DMS79 treated with DMSO at 0.1 percent for 48 hours (cell line): ENCODE results near the gene MAD1L1.
"Not testable (repeated sequence)": the region's sequence is repeated elsewhere in the genome, so short reads cannot be mapped to it uniquely, and the experiment has no call there.

Experiments used
- DNase-seq: peaks from one replicate; lab custom pipeline; 2025; lab: John Stamatoyannopoulos, UW

The MAD1L1 gene

GRCh38 chr7:2044883-2045471 lies 187.8 kb downstream of the MAD1L1 start:
- DNase-seq = no peak

- no peak for DNase-seq
Measured at GRCh38 chr7:2044311-2044882, 188.3 kb downstream of the MAD1L1 start.

- no peak for DNase-seq
Measured at GRCh38 chr7:2043316-2044039, 189.3 kb downstream of the MAD1L1 start.

GRCh38 chr7:2042650-2043049 lies 190.1 kb downstream of the MAD1L1 start:
- no peak for DNase-seq

- DNase-seq = no peak
Measured at GRCh38 chr7:2041496-2042367, 191.0 kb downstream of the MAD1L1 start.

GRCh38 chr7:2040893-2041270 lies 191.9 kb downstream of the MAD1L1 start:
- peak; percentile 14 for DNase-seq

- DNase-seq = no peak
Measured at GRCh38 chr7:2040201-2040892, 192.4 kb downstream of the MAD1L1 start.

- DNase-seq = no peak
Measured at GRCh38 chr7:2038931-2039728, 193.6 kb downstream of the MAD1L1 start.

GRCh38 chr7:2037808-2038522 lies 194.8 kb downstream of the MAD1L1 start:
- no peak for DNase-seq

- no peak for DNase-seq
Measured at GRCh38 chr7:2037301-2037807, 195.4 kb downstream of the MAD1L1 start.

- DNase-seq = no peak
Measured at GRCh38 chr7:2036786-2037185, 196.0 kb downstream of the MAD1L1 start.

- DNase-seq = not testable (repeated sequence)
Measured at GRCh38 chr7:2036201-2036600, 196.5 kb downstream of the MAD1L1 start.

GRCh38 chr7:2034291-2035201 lies 198.2 kb downstream of the MAD1L1 start:
- DNase-seq = no peak

- DNase-seq = no peak
Measured at GRCh38 chr7:2033586-2034135, 199.1 kb downstream of the MAD1L1 start.

GRCh38 chr7:2032876-2033407 lies 199.8 kb downstream of the MAD1L1 start:
- no peak for DNase-seq

GRCh38 chr7:2032030-2032875 lies 200.5 kb downstream of the MAD1L1 start:
- DNase-seq = peak; percentile 58

GRCh38 chr7:2031451-2031845 lies 201.3 kb downstream of the MAD1L1 start:
- DNase-seq = no peak
